Liver (tissue), 9 donors: Measurements from ENCODE around the gene PRKN. TPM values are rescaled to one million over a fixed set of nuclear protein-coding genes. Genes with fewer than 3 reads are reported as not detected.
"Not testable (repeated sequence)": the region's sequence is repeated elsewhere in the genome, so short reads cannot be mapped to it uniquely, and the experiment has no call there.

ENCODE experiments used
- DNase-seq: peaks from one replicate; pipeline ENCODE4 v3.0.0-alpha.2; 2017; ENCODE audit warnings: low spot score
- H3K27ac ChIP-seq, 2 donors: one replicate each; pipeline ENCODE4 v1.7.0; 2013; ENCODE audit warnings: inconsistent platforms in 2 of 2, low read length in 2 of 2, control low read depth in 1 of 2, low read depth in 1 of 2, mild to moderate bottlenecking in 1 of 2
- H3K27me3 ChIP-seq, 4 donors: one replicate each; pipeline versions ENCODE4 v1.6.1 to v1.7.0; 2013; ENCODE audit warnings: low read length in 3 of 4, inconsistent platforms in 1 of 4, mild to moderate bottlenecking in 1 of 4, moderate library complexity in 1 of 4; ENCODE audit not compliant: control insufficient read depth in 4 of 4, insufficient read depth in 4 of 4
- H3K36me3 ChIP-seq, 4 donors: one replicate each; pipeline versions ENCODE4 v1.6.1 to v1.7.0; 2013; ENCODE audit warnings: low read length in 3 of 4, mild to moderate bottlenecking in 3 of 4, low read depth in 1 of 4, moderate library complexity in 1 of 4; ENCODE audit not compliant: control insufficient read depth in 4 of 4, insufficient read depth in 3 of 4
- H3K4me1 ChIP-seq, 4 donors: one replicate each; pipeline versions ENCODE4 v1.6.1 to v1.7.0; 2013; ENCODE audit warnings: low read length in 3 of 4, mild to moderate bottlenecking in 3 of 4, moderate library complexity in 1 of 4; ENCODE audit not compliant: control insufficient read depth in 4 of 4, insufficient read depth in 4 of 4
- H3K4me3 ChIP-seq, 3 donors: one replicate each; pipeline versions ENCODE4 v1.6.1 to v1.7.0; 2013; ENCODE audit warnings: low read length in 3 of 3, control low read depth in 1 of 3, low read depth in 1 of 3, mild to moderate bottlenecking in 1 of 3
- H3K9ac ChIP-seq, 2 donors: one replicate each; pipeline ENCODE4 v1.7.0; 2013; ENCODE audit warnings: low read length in 2 of 2, mild to moderate bottlenecking in 2 of 2, moderate library complexity in 2 of 2, control low read depth in 1 of 2, low read depth in 1 of 2
- H3K9me3 ChIP-seq, 4 donors: one replicate each; pipeline versions ENCODE4 v1.6.1 to v1.7.0; 2013; ENCODE audit warnings: low read length in 3 of 4; ENCODE audit not compliant: control insufficient read depth in 4 of 4
- EGR1 ChIP-seq, 2 donors: IDR thresholded peaks; 2 replicates each; pipeline ENCODE4 v1.6.1; 2016 to 2018; ENCODE audit warnings: antibody characterized with exemption in 2 of 2, low read depth in 2 of 2
- FOXA1 ChIP-seq: IDR thresholded peaks from 2 replicates; pipeline ENCODE4 v1.6.1; 2016; ENCODE audit warnings: antibody characterized with exemption
- FOXA2 ChIP-seq: IDR thresholded peaks from 2 replicates; pipeline ENCODE4 v1.6.1; 2016; ENCODE audit warnings: antibody characterized with exemption
- GABPA ChIP-seq, 2 donors: IDR thresholded peaks in 1 of 2; conservative IDR thresholded peaks in 1 of 2; 2 replicates each; pipeline ENCODE4 v1.6.1; 2016; ENCODE audit warnings: antibody characterized with exemption in 2 of 2, mild to moderate bottlenecking in 1 of 2, moderate library complexity in 1 of 2
- HNF4A ChIP-seq, 2 donors: conservative IDR thresholded peaks; 2 replicates each; pipeline ENCODE4 v1.6.1; 2016; ENCODE audit warnings: antibody characterized with exemption in 2 of 2, mild to moderate bottlenecking in 2 of 2
- HNF4G ChIP-seq: IDR thresholded peaks from 2 replicates; pipeline ENCODE4 v1.6.1; 2016; ENCODE audit warnings: antibody characterized with exemption
- JUND ChIP-seq, 2 donors: IDR thresholded peaks; 2 replicates each; pipeline ENCODE4 v1.6.1; 2016; ENCODE audit warnings: antibody characterized with exemption in 2 of 2
- NR2F2 ChIP-seq: IDR thresholded peaks from 2 replicates; pipeline ENCODE4 v1.6.1; 2016; ENCODE audit warnings: antibody characterized with exemption
- RAD21 ChIP-seq, 2 donors: IDR thresholded peaks; 2 replicates each; pipeline ENCODE4 v1.6.1; 2016; ENCODE audit warnings: antibody characterized with exemption in 2 of 2, mild to moderate bottlenecking in 2 of 2
- REST ChIP-seq: IDR thresholded peaks from 2 replicates; pipeline ENCODE4 v1.6.1; 2016; ENCODE audit warnings: antibody characterized with exemption, mild to moderate bottlenecking
- RXRA ChIP-seq, 2 donors: IDR thresholded peaks; 2 replicates each; pipeline ENCODE4 v1.6.1; 2017 to 2018; ENCODE audit warnings: antibody characterized with exemption in 2 of 2, mild to moderate bottlenecking in 1 of 2
- SP1 ChIP-seq: IDR thresholded peaks from 2 replicates; pipeline ENCODE4 v1.6.1; 2018; ENCODE audit warnings: antibody characterized with exemption, mild to moderate bottlenecking
- TAF1 ChIP-seq: conservative IDR thresholded peaks from 2 replicates; pipeline ENCODE4 v1.6.1; 2016; ENCODE audit warnings: antibody characterized with exemption, mild to moderate bottlenecking
- YY1 ChIP-seq: IDR thresholded peaks from 2 replicates; pipeline ENCODE4 v1.6.1; 2016; ENCODE audit warnings: antibody characterized with exemption, mild to moderate bottlenecking
- WGBS: extraction: QIAGEN DNeasy Blood & Tissue Kit; methylation state at CpG from one replicate; pipeline ENCODE4 v1.1.7; 2013; 5-methylcytosine and 5-hydroxymethylcytosine counted together
- polyA plus RNA-seq, 2 donors: library from polyadenylated mRNA; stranded (reverse) in 1 of 2; unstranded in 1 of 2; fragments of 200-250 nt in 1 of 2; fragments of >200 nt in 1 of 2; fragmentation: Nextera tagmentation in 1 of 2; extraction: Ambion mirVana in 1 of 2; gene quantifications; one replicate each; pipeline versions ENCODE4 v1.2.1 to v1.2.3, GENCODE V29; 2013 to 2015
- total RNA-seq, 2 donors: library from RNA; depleted of rRNA; stranded (reverse); fragments of >200 nt; gene quantifications; one replicate each; pipeline ENCODE4 v1.2.3, GENCODE V29; 2014
- TF ChIP-seq, protein P1 (sequence below): IDR thresholded peaks from 2 replicates; pipeline ENCODE4 v1.6.1; 2016; ENCODE audit warnings: antibody characterized with exemption
- TF ChIP-seq, protein P2 (sequence below): IDR thresholded peaks from 2 replicates; pipeline ENCODE4 v1.6.1; 2016; ENCODE audit warnings: antibody characterized with exemption
- TF ChIP-seq, protein P3 (sequence below): IDR thresholded peaks from 2 replicates; pipeline ENCODE4 v1.6.1; 2016; ENCODE audit warnings: antibody characterized with exemption
- donor health status: healthy.
- donor health status: healthy.
- donor health status: healthy.
- donor health status: healthy.
- donor health status: healthy.

Gene PRKN
- total and polyA plus RNA-seq, 4 donors = 0.47 to 4.1 (median 3.2) TPM

GRCh38 chr6:162404951-162405350, 322.6 kb downstream of the PRKN start (continued):
- no peak for TF ChIP-seq JUND (IDR thresholded peaks at IDR 0.05)
- no peak for TF ChIP-seq FOXA1
- no peak for TF ChIP-seq RXRA (IDR thresholded peaks at IDR 0.05)
- no peak for TF ChIP-seq NR2F2
- no peak for TF ChIP-seq YY1
- TF ChIP-seq EGR1 (IDR thresholded peaks at IDR 0.05; ENCODE audit: low read depth in 2 of 2) = no peak
- TF ChIP-seq TAF1 = no peak

GRCh38 chr6:162403031-162403430, 324.5 kb downstream of the PRKN start:
- Histone ChIP-seq H3K4me3 (no peak overlapping the region), H3K9ac (no peak overlapping the region), H3K9me3 (no peaks in the 10 kb centered on the region), H3K4me1 (no peaks in the 10 kb centered on the region), H3K27ac (no peak overlapping the region), H3K36me3 (no peaks in the 10 kb centered on the region), H3K27me3 (no peaks in the 10 kb centered on the region)
- TF ChIP-seq JUND (IDR thresholded peaks at IDR 0.05) = no peak
- no peak for TF ChIP-seq SP1
- DNase-seq = no peak
- WGBS = 96% methylated on average over 11 of the region's 11 CpGs

- H3K4me3 ChIP-seq = no peak overlapping the region
- H3K9ac ChIP-seq = no peak overlapping the region
- H3K4me1 ChIP-seq = no peaks in the 10 kb centered on the region
- WGBS = 97% methylated on average over 2 of the region's 2 CpGs
- H3K9me3 ChIP-seq = no peaks in the 10 kb centered on the region
- no peak overlapping the region for H3K27ac ChIP-seq
- TF ChIP-seq GABPA (IDR thresholded peaks at IDR 0.05 in 1 of 2, conservative IDR thresholded peaks at IDR 0.05 in 1 of 2) (no peak), JUND (IDR thresholded peaks at IDR 0.05) (no peak), TAF1 (no peak), EGR1 (IDR thresholded peaks at IDR 0.05; ENCODE audit: low read depth in 2 of 2) (no peak), SP1 (no peak), NR2F2 (no peak), HNF4A (conservative IDR thresholded peaks at IDR 0.05) (no peak), RAD21 (IDR thresholded peaks at IDR 0.05) (no peak), FOXA1 (no peak), HNF4G (no peak), RXRA (IDR thresholded peaks at IDR 0.05) (no peak), FOXA2 (no peak), REST (no peak)
- TF ChIP-seq, protein P1, sequence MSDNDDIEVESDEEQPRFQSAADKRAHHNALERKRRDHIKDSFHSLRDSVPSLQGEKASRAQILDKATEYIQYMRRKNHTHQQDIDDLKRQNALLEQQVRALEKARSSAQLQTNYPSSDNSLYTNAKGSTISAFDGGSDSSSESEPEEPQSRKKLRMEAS = no peak
- TF ChIP-seq, protein P2, sequence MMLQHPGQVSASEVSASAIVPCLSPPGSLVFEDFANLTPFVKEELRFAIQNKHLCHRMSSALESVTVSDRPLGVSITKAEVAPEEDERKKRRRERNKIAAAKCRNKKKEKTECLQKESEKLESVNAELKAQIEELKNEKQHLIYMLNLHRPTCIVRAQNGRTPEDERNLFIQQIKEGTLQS = no peak
- TF ChIP-seq, protein P3, sequence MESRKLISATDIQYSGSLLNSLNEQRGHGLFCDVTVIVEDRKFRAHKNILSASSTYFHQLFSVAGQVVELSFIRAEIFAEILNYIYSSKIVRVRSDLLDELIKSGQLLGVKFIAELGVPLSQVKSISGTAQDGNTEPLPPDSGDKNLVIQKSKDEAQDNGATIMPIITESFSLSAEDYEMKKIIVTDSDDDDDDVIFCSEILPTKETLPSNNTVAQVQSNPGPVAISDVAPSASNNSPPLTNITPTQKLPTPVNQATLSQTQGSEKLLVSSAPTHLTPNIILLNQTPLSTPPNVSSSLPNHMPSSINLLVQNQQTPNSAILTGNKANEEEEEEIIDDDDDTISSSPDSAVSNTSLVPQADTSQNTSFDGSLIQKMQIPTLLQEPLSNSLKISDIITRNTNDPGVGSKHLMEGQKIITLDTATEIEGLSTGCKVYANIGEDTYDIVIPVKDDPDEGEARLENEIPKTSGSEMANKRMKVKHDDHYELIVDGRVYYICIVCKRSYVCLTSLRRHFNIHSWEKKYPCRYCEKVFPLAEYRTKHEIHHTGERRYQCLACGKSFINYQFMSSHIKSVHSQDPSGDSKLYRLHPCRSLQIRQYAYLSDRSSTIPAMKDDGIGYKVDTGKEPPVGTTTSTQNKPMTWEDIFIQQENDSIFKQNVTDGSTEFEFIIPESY = no peak
- H3K27me3 ChIP-seq = no peaks in the 10 kb centered on the region
- DNase-seq = no peak
- no peaks in the 10 kb centered on the region for H3K36me3 ChIP-seq
Measured at GRCh38 chr6:162395181-162395580, 332.4 kb downstream of the PRKN start.

- DNase-seq, H3K36me3 ChIP-seq, H3K27me3 ChIP-seq, H3K9me3 ChIP-seq, H3K27ac ChIP-seq, H3K4me3 ChIP-seq, H3K9ac ChIP-seq: not testable (repeated sequence)
- peaks cover 4 to 25% (median 21%) of the 10 kb centered on the region in 4 donors for H3K4me1 ChIP-seq
- WGBS = 94% methylated on average over 25 of the region's 25 CpGs
Measured at GRCh38 chr6:162390961-162391811, 336.4 kb downstream of the PRKN start.
